ENCODE data around the gene DIP2B. TPM values are rescaled to one million over a fixed set of nuclear protein-coding genes. Genes with fewer than 3 reads are reported as not detected.
"Not testable (repeated sequence)": the region's sequence is repeated elsewhere in the genome, so short reads cannot be mapped to it uniquely, and the experiment has no call there.

Gene DIP2B
- total RNA-seq, 1 experiment from 2014 or later: 19.0 TPM

DNA sequence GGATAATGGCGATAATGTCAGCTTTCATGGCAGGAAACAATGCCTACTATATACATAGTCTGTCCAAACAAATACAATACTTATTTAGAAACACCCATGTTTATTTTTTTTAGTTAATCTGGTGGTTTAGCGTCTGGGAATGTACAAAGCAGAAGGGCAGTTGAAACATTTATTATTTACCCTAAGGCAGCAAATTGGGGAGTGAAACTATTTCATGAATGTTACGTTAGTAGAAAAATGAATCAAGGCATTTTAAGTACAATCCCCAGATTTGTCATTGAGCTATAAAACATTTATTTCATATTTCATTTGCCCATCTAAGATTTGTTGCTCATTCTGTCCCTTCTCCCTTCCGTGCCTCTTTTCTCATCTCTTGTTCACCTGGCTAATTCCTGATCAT is 172.0 kb downstream of the DIP2B start:
- DNase-seq (ENCODE audit: low read depth): peak; percentile 12

GRCh38 chr12:50677858-50678257 is 173.1 kb downstream of the DIP2B start:
- peak; percentile 18 for DNase-seq (ENCODE audit: low read depth)

- DNase-seq (ENCODE audit: low read depth): no peak
Measured at GRCh38 chr12:50678650-50679365, 174.0 kb downstream of the DIP2B start.

DNA sequence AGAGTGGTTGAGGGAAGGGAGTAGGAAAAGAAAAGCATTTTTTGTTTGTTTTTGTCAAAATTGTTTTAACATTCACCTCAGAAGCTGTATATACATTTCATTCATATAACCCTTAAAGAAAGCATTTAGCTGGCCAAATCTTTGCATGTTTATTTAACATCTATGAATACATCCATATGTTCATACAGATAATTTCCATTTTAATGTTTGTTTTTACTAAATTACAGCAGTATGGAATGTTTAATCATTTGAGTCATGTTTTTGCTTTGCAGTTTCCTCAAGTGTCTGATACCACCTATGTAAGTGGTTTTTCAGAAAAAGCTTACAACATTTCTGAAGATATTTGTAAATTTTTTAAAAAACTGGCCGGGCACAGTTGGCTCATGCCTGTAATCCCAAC is 174.8 kb downstream of the DIP2B start:
- DNase-seq (ENCODE audit: low read depth): no peak

DNA sequence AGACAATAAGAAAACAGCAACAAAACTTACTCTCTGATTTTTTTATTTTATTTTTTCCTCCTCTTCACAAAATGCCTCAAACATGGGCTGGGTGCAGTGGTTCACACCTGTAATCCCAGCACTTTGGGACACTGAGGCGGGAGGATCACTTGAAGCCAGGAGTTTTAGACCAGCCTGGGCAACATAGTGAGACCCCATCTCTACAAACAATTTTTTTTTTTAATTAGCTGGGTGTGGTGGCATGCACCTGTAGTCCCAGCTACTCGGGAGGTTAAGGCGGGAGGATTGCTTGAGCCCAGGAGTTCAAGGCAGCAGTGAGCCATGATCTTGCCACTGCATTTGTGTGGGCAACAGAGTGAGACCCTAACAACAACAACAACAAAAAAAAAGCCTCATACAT is 176.3 kb downstream of the DIP2B start:
- not testable (repeated sequence) for DNase-seq (ENCODE audit: low read depth)

DNA sequence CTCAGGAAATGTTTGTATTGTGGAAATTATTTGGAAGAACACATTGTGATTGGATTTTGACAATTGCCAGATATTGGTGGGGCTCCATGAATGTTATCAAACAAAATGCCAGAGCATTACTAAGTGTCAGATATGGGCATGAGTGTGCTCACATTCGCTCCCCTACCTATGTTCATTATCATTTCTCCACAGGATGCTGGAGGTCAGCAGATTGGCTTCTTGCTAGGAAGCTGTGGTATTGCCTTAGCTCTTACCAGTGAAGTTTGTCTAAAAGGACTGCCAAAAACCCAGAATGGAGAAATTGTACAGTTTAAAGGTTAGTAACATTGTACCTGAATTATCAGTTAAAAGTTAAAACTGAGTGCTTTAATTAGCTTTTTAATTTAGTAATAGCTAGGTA is 180.9 kb downstream of the DIP2B start:
- DNase-seq (ENCODE audit: low read depth): no peak

- no peak for DNase-seq (ENCODE audit: low read depth)
Measured at GRCh38 chr12:50686406-50686805, 181.6 kb downstream of the DIP2B start.

DNA sequence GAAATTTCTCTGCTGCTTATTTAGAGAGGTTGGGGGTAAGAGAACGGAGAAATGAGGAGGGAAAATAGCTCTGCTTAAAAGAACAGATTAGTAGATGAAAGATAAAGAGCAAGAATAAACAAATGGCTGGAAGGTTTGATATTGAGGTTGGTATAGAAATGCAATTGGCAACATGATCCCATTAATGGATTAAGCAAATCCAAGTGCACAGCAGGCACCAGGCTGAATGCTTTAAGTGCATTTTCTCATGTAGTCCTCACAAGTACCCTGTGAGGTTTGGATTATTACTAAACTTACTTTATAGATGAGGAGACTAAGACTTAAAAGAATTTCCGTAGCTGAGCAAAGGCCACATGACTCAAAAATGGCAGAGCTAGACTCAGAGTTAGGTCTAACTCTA is 182.2 kb downstream of the DIP2B start:
- DNase-seq (ENCODE audit: low read depth): no peak

- peak; percentile 9 for DNase-seq (ENCODE audit: low read depth)
Measured at GRCh38 chr12:50689437-50689836, 184.7 kb downstream of the DIP2B start.

- no peak for DNase-seq (ENCODE audit: low read depth)
Measured at GRCh38 chr12:50690925-50691324, 186.1 kb downstream of the DIP2B start.

DNA sequence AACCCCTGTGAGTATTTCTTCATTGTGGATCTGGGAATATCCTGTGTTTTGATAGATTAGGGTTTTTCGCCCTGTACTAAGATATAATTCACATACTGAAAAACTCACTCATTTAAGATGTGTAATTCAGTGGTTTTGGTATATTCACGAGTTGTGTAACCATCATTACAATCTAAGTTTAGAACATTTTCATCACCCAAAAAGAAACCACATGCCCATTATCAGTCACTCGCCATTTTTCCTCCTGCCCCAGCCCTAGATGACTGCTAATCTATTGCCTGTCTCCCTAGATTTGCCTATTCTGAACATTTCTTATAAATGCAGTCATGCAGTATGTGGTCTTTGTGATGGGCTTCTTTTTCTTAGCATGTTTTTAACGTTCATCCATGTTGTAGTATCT is 191.2 kb downstream of the DIP2B start:
- no peak for DNase-seq (ENCODE audit: low read depth)

GRCh38 chr12:50696931-50697330 is 192.1 kb downstream of the DIP2B start:
- no peak for DNase-seq (ENCODE audit: low read depth)

DNA sequence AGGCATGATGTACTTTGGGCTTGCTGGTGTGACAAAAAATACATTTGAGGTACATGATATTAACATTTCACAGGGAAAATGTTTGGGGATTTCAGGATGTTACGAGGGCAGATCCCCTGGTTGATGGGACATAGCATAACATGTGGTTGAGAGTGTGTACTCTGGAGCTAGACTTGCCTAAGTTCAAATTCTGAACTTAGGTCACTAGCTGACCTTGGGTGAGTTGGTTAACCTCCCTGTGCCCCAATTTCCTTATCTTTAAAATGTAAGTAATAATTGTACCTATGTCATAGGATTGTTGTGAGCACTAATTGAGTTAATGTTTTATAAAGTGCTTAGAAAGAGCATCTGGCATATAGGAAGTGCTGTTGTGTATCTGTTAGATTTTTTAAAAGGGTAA is 194.4 kb downstream of the DIP2B start:
- DNase-seq (ENCODE audit: low read depth): no peak

DNA sequence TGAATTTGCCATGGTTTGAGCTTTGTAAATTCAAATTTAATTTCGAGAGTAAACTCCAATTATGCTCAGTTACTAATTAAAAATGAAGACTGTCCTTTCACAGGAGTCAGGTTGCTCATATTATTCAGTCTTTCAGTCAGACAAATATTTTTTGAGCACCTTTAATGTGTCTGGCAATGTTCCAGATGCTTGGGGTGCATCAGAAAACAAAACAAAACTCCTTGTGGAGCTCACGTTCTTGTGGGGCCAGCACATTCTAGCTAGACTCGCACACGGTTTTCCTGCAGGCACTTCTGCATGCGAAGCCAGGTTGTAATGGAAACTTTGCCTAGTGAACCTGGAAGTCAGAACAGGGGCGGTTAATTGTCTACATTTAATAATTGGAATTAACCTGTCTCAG is 195.2 kb downstream of the DIP2B start:
- DNase-seq (ENCODE audit: low read depth): no peak

GRCh38 chr12:50706606-50707005 is 201.8 kb downstream of the DIP2B start:
- no peak for DNase-seq (ENCODE audit: low read depth)

DNA sequence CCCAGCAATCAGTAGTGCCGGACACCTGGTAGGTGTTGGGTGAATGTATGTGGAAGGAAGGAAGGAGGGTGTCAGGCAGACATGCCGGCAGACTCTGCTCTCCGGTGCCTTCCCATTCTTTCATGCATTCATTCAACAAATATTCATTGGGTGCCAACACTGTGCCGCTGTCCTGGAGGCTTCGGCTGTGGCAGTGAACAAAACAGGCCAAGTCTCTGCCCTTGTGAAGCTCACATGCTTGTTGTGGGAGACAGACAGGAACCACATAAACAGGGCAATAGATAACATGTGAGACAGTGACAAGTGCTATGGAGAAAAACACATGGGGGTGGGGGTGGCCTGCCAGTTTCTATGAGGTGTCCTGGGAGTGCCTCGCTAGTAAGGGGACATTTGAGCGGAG is 202.6 kb downstream of the DIP2B start:
- no peak for DNase-seq (ENCODE audit: low read depth)

- DNase-seq (ENCODE audit: low read depth): no peak
Measured at GRCh38 chr12:50708631-50709030, 203.8 kb downstream of the DIP2B start.

GRCh38 chr12:50711121-50711520 is 206.3 kb downstream of the DIP2B start:
- no peak for DNase-seq (ENCODE audit: low read depth)

DNA sequence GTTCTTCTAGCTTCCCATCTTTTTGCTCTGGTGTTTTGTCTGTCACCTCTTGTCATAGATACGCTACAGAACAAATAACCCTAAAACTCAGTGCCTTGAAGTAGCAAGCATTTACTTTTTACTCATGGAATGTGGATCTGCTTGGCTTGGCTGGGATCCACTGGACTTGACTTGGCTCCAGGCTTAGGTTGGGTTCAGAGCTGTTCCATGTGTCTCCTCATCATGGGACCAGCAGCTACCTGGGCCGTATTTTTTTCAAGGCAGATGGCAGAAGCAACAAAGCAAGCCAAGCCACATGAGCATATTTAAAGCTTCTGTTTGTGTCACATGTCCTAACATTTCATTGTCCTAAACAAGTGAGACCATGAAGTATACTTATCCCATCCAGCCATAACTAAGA is 210.4 kb downstream of the DIP2B start:
- DNase-seq (ENCODE audit: low read depth): no peak

GRCh38 chr12:50718760-50719159 is 214.0 kb downstream of the DIP2B start:
- no peak for DNase-seq (ENCODE audit: low read depth)

- DNase-seq (ENCODE audit: low read depth): no peak
Measured at GRCh38 chr12:50720085-50720484, 215.3 kb downstream of the DIP2B start.

DNA sequence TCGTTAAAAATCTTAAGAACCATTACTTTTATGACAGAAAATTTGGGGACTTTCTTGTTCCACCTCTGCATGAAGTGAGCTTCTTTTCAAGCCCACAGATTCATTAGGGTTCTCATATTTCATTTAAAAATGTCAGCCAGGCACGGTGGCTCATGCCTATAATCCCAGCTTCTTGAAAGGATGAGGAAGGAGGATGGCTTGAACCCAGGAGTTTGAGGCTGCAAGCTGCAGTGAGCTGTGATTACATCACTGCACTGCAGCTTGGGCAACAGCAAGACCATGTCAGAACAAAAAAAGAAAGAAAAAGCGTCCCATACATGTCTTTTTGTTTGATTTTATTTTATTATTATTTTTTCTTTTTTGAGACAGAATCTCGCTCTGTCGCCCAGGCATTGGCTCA is 215.7 kb downstream of the DIP2B start:
- no peak for DNase-seq (ENCODE audit: low read depth)

DNA sequence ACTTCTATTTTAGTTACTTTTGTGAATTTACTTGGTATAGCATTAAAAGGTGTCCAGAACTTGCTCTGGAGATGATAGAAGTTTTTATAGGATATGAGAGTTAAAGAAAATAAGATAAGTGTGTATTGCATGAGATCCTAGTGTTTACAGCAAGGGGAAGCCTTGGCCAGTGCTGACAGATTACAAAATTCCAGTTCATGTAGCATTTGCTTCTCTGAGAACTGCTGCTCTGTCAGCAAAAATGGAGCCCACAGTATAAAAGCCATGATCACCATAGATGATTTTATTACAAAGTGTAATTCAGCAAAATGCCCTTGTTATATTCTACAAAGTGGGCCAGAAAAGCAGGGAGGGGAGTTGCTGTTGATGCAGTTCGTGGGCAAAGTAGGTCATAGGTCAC is 219.1 kb downstream of the DIP2B start:
- no peak for DNase-seq (ENCODE audit: low read depth)
